Adrenal gland (tissue), 12 donors: Measurements from ENCODE around the gene SMG1. TPM values are rescaled to one million over a fixed set of nuclear protein-coding genes. Genes with fewer than 3 reads are reported as not detected.
A peak's percentile ranks its signal among the peaks of the same experiment; 100 is the strongest.

Source experiments
- DNase-seq, 7 donors: peaks; one replicate each; pipeline ENCODE4 v3.0.0-alpha.2; 2019 to 2020
- H3K27ac ChIP-seq, 5 donors: fragments of 200-600 bp; sonication (generic) in 4 of 5; 1 replicate in 3 of 5; 2 replicates in 2 of 5; pipeline versions ENCODE4 v1.5.1 to v1.8.0; 2016 to 2020; ENCODE audit warnings: mild to moderate bottlenecking in 1 of 5
- H3K27me3 ChIP-seq: fragments of 200-600 bp; 2 replicates; pipeline ENCODE4 v1.8.0; 2021
- H3K36me3 ChIP-seq, 2 donors: fragments of 200-600 bp; replicated peaks in 1 of 2; 1 replicate in 1 of 2; 2 replicates in 1 of 2; pipeline versions ENCODE4 v1.5.1 to v1.8.0; 2018 to 2022
- H3K4me1 ChIP-seq, 2 donors: fragments of 200-600 bp; replicated peaks in 1 of 2; 1 replicate in 1 of 2; 2 replicates in 1 of 2; pipeline versions ENCODE4 v1.5.1 to v1.8.0; 2018 to 2021
- H3K4me3 ChIP-seq, 4 donors: fragments of 200-600 bp; sonication (generic) in 3 of 4; one replicate each; pipeline ENCODE4 v1.5.1; 2016 to 2018
- H3K9me3 ChIP-seq, 3 donors: fragments of 200-600 bp; sonication (generic) in 1 of 3; replicated peaks in 1 of 3; 1 replicate in 2 of 3; 2 replicates in 1 of 3; pipeline versions ENCODE4 v1.5.1 to v1.8.0; 2016 to 2021
- POLR2A ChIP-seq, 2 donors: fragments of 450-650 bp; IDR thresholded peaks; one replicate each; pipeline ENCODE4 v1.6.1; 2017; ENCODE audit warnings: antibody characterized with exemption in 2 of 2, mild to moderate bottlenecking in 2 of 2, moderate library complexity in 1 of 2
- WGBS, 4 donors: extraction: QIAGEN DNeasy Blood & Tissue Kit in 2 of 4; methylation state at CpG; one replicate each; pipeline versions ENCODE4 v1.1.5 to v1.1.7; 2013 to 2017; 5-methylcytosine and 5-hydroxymethylcytosine counted together
- intact Hi-C, 2 donors: fragments of 100-400 bp; cut with DNase I; formaldehyde crosslinking; loops; one replicate each; pipeline versions ENCODE4 v1.14.1 to v1.15.0; 2022 to 2023
- polyA plus RNA-seq, 3 donors: library from polyadenylated mRNA; stranded (reverse); fragments of 200-250 nt in 2 of 3; fragments of 350-450 nt in 1 of 3; fragmentation: Illumina TruSeq in 1 of 3; extraction: RNeasy Lipid Tissue Mini Kit (QIAGEN cat#74804) in 1 of 3; gene quantifications; one replicate each; pipeline ENCODE4 v1.2.3, GENCODE V29; 2013 to 2014
- total RNA-seq, 9 donors: library from RNA; depleted of rRNA in 4 of 9; stranded (reverse); fragments of >200 nt in 4 of 9; fragments of 120-200 nt in 1 of 9; fragmentation: NEBNext Ultra II Directional in 1 of 9; extraction: Animal tissue kit (Norgen Biotek cat#: 25700) in 1 of 9; gene quantifications; one replicate each; pipeline versions ENCODE4 v1.1.0 to v1.2.4, GENCODE V29; 2013 to 2023
- TF ChIP-seq, protein P1 (sequence below), 6 experiments: fragments of 450-650 bp in 4 of 6; fragments of 200-600 bp in 2 of 6; sonication (generic) in 1 of 6; IDR thresholded peaks; 1 replicate in 5 of 6; 2 replicates in 1 of 6; pipeline versions ENCODE4 v1.5.1 to v1.8.0; 2016 to 2021; ENCODE audit warnings: antibody characterized with exemption in 6 of 6, mild to moderate bottlenecking in 2 of 6, moderate library complexity in 1 of 6
- donor health status: healthy with polysubstance abuse.
- donor health status: Bipolar disorder and iron deficiency.
- donor health status: DM: yes; HTN: yes; CAD: no.
- donor health status: DM: no; HTN: no; CAD: no.
- donor health status: DM: no; HTN: no; CAD: no.
- donor health status: DM: yes; HTN: yes; CAD: no.

Gene SMG1
- total and polyA plus RNA-seq, 12 donors: 6.3 to 90.9 (median 43.4) TPM

GRCh38 chr16:18789515-18789849, 136.7 kb downstream of the SMG1 start:
- Histone ChIP-seq H3K4me3 (peak overlapping the region; percentile 54 to 100 (median 80)), H3K9me3 (no peaks in the 10 kb centered on the region), H3K4me1 (peaks cover 26 to 71% of the 10 kb centered on the region in 2 donors), H3K27ac (peak overlapping the region in 4 of 5 donors; percentile 55 to 96 (median 80)), H3K27me3 (no peaks in the 10 kb centered on the region), H3K36me3 (peaks cover 0 to 69% of the 10 kb centered on the region in 2 donors)
- intact Hi-C loops: no loop called here
- TF ChIP-seq, protein P1, sequence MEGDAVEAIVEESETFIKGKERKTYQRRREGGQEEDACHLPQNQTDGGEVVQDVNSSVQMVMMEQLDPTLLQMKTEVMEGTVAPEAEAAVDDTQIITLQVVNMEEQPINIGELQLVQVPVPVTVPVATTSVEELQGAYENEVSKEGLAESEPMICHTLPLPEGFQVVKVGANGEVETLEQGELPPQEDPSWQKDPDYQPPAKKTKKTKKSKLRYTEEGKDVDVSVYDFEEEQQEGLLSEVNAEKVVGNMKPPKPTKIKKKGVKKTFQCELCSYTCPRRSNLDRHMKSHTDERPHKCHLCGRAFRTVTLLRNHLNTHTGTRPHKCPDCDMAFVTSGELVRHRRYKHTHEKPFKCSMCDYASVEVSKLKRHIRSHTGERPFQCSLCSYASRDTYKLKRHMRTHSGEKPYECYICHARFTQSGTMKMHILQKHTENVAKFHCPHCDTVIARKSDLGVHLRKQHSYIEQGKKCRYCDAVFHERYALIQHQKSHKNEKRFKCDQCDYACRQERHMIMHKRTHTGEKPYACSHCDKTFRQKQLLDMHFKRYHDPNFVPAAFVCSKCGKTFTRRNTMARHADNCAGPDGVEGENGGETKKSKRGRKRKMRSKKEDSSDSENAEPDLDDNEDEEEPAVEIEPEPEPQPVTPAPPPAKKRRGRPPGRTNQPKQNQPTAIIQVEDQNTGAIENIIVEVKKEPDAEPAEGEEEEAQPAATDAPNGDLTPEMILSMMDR (IDR thresholded peaks at IDR 0.05): no peak
- no peak for TF ChIP-seq POLR2A (IDR thresholded peaks at IDR 0.05)
- WGBS, 4 donors: 0 to 3% (median 0%) methylated on average over 5 of the region's 5 CpGs
- DNase-seq: no peak

DNA sequence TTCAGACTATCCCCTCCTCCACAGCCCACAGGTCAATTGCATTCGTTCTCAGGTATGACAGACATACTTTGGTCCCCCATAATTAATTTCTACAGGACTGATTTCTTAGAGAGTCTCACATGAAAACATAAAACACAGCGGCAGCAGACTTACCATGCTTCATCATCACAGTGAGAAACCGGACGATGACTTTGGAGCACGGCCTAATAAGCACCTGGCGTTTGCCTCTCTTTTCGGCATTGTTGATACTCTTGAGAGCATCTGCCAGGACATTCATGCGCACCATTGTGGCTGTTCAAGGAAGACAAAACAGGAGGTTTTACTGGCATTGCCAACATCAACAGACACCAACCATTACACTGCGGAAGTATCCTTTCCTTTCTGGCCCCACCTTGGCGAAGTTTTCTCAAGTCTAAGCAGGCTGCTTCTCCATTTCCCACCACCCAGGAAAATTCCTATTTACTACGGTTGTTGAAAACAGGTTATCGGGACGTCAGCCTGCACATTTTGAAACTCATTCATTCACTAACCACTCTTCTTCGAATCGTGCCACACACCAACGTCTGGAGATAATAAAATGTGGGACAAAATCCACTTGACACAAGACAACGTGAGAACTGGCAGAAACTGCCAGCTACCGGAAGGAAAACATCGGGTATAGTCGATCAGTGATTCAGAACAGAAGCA, 137.2 kb downstream of the SMG1 start:
- Histone ChIP-seq H3K4me1 (peaks cover 26 to 71% of the 10 kb centered on the region in 2 donors), H3K4me3 (peak overlapping the region; percentile 54 to 100 (median 80)), H3K36me3 (peaks cover 0 to 69% of the 10 kb centered on the region in 2 donors), H3K27me3 (no peaks in the 10 kb centered on the region), H3K9me3 (no peaks in the 10 kb centered on the region), H3K27ac (peak overlapping the region in 3 of 5 donors; percentile 77 to 96 (median 83))
- TF ChIP-seq POLR2A (IDR thresholded peaks at IDR 0.05): no peak
- TF ChIP-seq, protein P1 (IDR thresholded peaks at IDR 0.05): no peak
- intact Hi-C loops: no loop called here
- no peak for DNase-seq
- WGBS, 4 donors: 5 to 12% (median 7%) methylated on average over 19 to 20 of the region's 20 CpGs

DNA sequence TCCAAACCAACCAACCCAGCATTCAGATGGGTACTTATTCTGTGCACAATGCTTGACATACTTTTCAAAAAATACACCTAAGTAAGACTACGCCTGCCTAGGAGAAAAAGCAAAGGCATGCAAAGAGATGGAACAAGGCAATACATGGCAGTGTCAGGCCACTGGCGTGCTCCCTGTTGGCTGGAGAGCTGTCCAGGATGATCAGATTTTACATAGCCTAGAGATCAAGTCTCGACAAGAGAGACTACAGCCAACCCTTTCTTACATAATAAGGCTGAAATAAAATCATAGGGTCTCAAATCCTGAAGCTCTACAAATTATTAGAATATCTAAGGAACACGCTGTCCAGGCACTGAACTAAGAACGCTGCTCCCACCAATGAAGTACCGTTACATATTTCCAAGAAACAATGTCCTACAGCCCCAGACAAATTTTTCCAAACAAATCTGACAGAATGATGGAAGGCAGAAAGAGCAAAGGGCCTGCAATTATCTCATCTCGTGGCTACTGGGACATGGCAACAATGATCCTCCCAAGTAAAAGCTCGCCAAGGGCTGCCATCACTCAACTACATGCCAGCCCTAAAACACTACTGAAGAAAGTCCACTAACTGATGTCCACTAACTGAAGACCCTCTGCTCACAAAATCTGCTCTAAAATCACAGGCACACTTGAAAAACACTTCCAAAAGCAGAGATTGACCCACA, 141.1 kb downstream of the SMG1 start:
- WGBS, 4 donors: 59 to 65% (median 62%) methylated on average over 8 of the region's 8 CpGs

More for the DNA sequence above, 141.1 kb downstream of the SMG1 start:
- TF ChIP-seq, protein P1 (IDR thresholded peaks at IDR 0.05): no peak
- no peak for TF ChIP-seq POLR2A (IDR thresholded peaks at IDR 0.05)
- intact Hi-C loops: no loop called here
- peaks cover 0 to 66% of the 10 kb centered on the region in 2 donors for H3K36me3 ChIP-seq
- peak in 1 of 7 donors; percentile 36 for DNase-seq
- H3K4me3 ChIP-seq: no peak overlapping the region
- peak overlapping the region in 1 of 5 donors; percentile 26 for H3K27ac ChIP-seq
- H3K9me3 ChIP-seq: no peaks in the 10 kb centered on the region
- H3K27me3 ChIP-seq: no peaks in the 10 kb centered on the region
- peaks cover 26 to 50% of the 10 kb centered on the region in 2 donors for H3K4me1 ChIP-seq
